H9 (cell line): ENCODE results near the gene LRRC28. TPM values are rescaled to one million over a fixed set of nuclear protein-coding genes. Genes with fewer than 3 reads are reported as not detected.

ENCODE experiments used
- DNase-seq: peaks from one replicate; pipeline ENCODE4 v3.0.0-alpha.2; 2017
- H2AFZ ChIP-seq: one replicate; pipeline ENCODE4 v1.6.1; 2013; ENCODE audit warnings: mild to moderate bottlenecking, low read length, control low read depth, moderate library complexity
- H2AK5ac ChIP-seq: 2 replicates; pipeline ENCODE4 v1.6.1; 2013; ENCODE audit warnings: low read length, control low read depth, mixed read lengths; ENCODE audit not compliant: insufficient read length
- H2BK120ac ChIP-seq: one replicate; pipeline ENCODE4 v1.6.1; 2013; ENCODE audit warnings: low read depth, mild to moderate bottlenecking, low read length, control low read depth, inconsistent platforms; ENCODE audit not compliant: poor library complexity, severe bottlenecking
- H2BK12ac ChIP-seq: 2 replicates; pipeline ENCODE4 v1.6.1; 2013; ENCODE audit warnings: low read length, control low read depth, mixed read lengths, low read depth; ENCODE audit not compliant: insufficient read length
- H2BK15ac ChIP-seq: 2 replicates; pipeline ENCODE4 v1.6.1; 2013; ENCODE audit warnings: low read depth, low read length, control low read depth
- H2BK20ac ChIP-seq: one replicate; pipeline ENCODE4 v1.6.1; 2013; ENCODE audit warnings: low read depth, mild to moderate bottlenecking, low read length, control low read depth, inconsistent platforms; ENCODE audit not compliant: poor library complexity, severe bottlenecking
- H2BK5ac ChIP-seq: 2 replicates; pipeline ENCODE4 v1.6.1; 2013; ENCODE audit warnings: low read length, control low read depth, mixed read lengths; ENCODE audit not compliant: insufficient read length
- H3K14ac ChIP-seq: 2 replicates; pipeline ENCODE4 v1.6.1; 2013; ENCODE audit warnings: low read length, control low read depth; ENCODE audit not compliant: insufficient read depth
- H3K18ac ChIP-seq: 2 replicates; pipeline ENCODE4 v1.6.1; 2013; ENCODE audit warnings: low read depth, mild to moderate bottlenecking, mixed read lengths, low read length, control low read depth; ENCODE audit not compliant: insufficient read length
- H3K23ac ChIP-seq: 2 replicates; pipeline ENCODE4 v1.6.1; 2013; ENCODE audit warnings: low read length, control low read depth, mixed read lengths, low read depth; ENCODE audit not compliant: insufficient read length
- H3K23me2 ChIP-seq: 2 replicates; pipeline ENCODE4 v1.6.1; 2013; ENCODE audit warnings: low read depth, mild to moderate bottlenecking, mixed read lengths, low read length, control low read depth; ENCODE audit not compliant: insufficient read length, poor library complexity, severe bottlenecking
- H3K27ac ChIP-seq: 2 replicates; pipeline ENCODE4 v1.5.1; 2013; ENCODE audit warnings: low read length, control low read depth, mixed read lengths, low read depth; ENCODE audit not compliant: insufficient read length
- H3K27me3 ChIP-seq: 2 replicates; pipeline ENCODE4 v1.6.1; 2013; ENCODE audit warnings: low read length, control low read depth, inconsistent platforms; ENCODE audit not compliant: insufficient read depth
- H3K4ac ChIP-seq: 2 replicates; pipeline ENCODE4 v1.6.1; 2013; ENCODE audit warnings: low read depth, mild to moderate bottlenecking, control low read depth, inconsistent platforms, low read length, moderate library complexity
- H3K4me1 ChIP-seq: 2 replicates; pipeline ENCODE4 v1.6.1; 2013; ENCODE audit warnings: low read length, control low read depth, inconsistent platforms; ENCODE audit not compliant: insufficient read depth
- H3K4me2 ChIP-seq: 2 replicates; pipeline ENCODE4 v1.6.1; 2013; ENCODE audit warnings: low read length, control low read depth, mixed read lengths; ENCODE audit not compliant: insufficient read length, insufficient read depth
- H3K56ac ChIP-seq: 2 replicates; pipeline ENCODE4 v1.6.1; 2013; ENCODE audit warnings: low read depth, mild to moderate bottlenecking, mixed read lengths, low read length, control low read depth; ENCODE audit not compliant: insufficient read length
- H3K79me1 ChIP-seq: 2 replicates; pipeline ENCODE4 v1.6.1; 2013; ENCODE audit warnings: low read depth, mild to moderate bottlenecking, moderate library complexity, low read length, control low read depth, inconsistent platforms; ENCODE audit not compliant: insufficient read depth, poor library complexity, severe bottlenecking
- H3K79me2 ChIP-seq: 2 replicates; pipeline ENCODE4 v1.6.1; 2013; ENCODE audit warnings: low read length, control low read depth, inconsistent platforms; ENCODE audit not compliant: insufficient read depth
- H3K9ac ChIP-seq: 2 replicates; pipeline ENCODE4 v1.6.1; 2013; ENCODE audit warnings: low read length, control low read depth, mixed read lengths; ENCODE audit not compliant: insufficient read length; ENCODE audit errors: extremely low read depth
- H3K9me3 ChIP-seq: one replicate; pipeline ENCODE4 v1.6.1; 2013; ENCODE audit warnings: low read depth, low read length, inconsistent platforms; ENCODE audit not compliant: control insufficient read depth
- H3T11ph ChIP-seq: one replicate; pipeline ENCODE4 v1.6.1; 2013; ENCODE audit warnings: mild to moderate bottlenecking, low read length, control low read depth, inconsistent platforms
- H4K20me1 ChIP-seq: one replicate; pipeline ENCODE4 v1.6.1; 2013; ENCODE audit not compliant: control insufficient read depth, insufficient read length, insufficient read depth
- H4K5ac ChIP-seq: 2 replicates; pipeline ENCODE4 v1.6.1; 2013; ENCODE audit warnings: low read depth, mild to moderate bottlenecking, mixed read lengths, low read length, control low read depth; ENCODE audit not compliant: insufficient read length
- H4K8ac ChIP-seq: replicated peaks from 2 replicates; pipeline ENCODE4 v1.6.1; 2013; ENCODE audit warnings: low read length, control low read depth, mixed read lengths, low read depth; ENCODE audit not compliant: insufficient read length
- H4K91ac ChIP-seq: 2 replicates; pipeline ENCODE4 v1.6.1; 2013; ENCODE audit warnings: low read depth, mild to moderate bottlenecking, moderate library complexity, mixed read lengths, low read length, control low read depth; ENCODE audit not compliant: insufficient read length
- H3K27ac Mint-ChIP-seq, 3 experiments: 2 replicates in 2 of 3; 3 replicates in 1 of 3; pipeline ENCODE4 v1.8.0; 2020 to 2021; ENCODE audit warnings: mixed read lengths in 3 of 3, mild to moderate bottlenecking in 1 of 3, moderate library complexity in 1 of 3
- H3K27me3 Mint-ChIP-seq: 2 replicates; pipeline ENCODE4 v1.8.0; 2021; ENCODE audit warnings: low read depth, mild to moderate bottlenecking, moderate library complexity, mixed read lengths
- H3K36me3 Mint-ChIP-seq, 3 experiments: 2 replicates in 2 of 3; 3 replicates in 1 of 3; pipeline ENCODE4 v1.8.0; 2020 to 2021; ENCODE audit warnings: low read depth in 3 of 3, mixed read lengths in 3 of 3; ENCODE audit not compliant: insufficient read depth in 1 of 3
- H3K4me1 Mint-ChIP-seq, 2 experiments: 2 replicates each; pipeline ENCODE4 v1.8.0; 2020; ENCODE audit warnings: mixed read lengths in 2 of 2
- H3K4me3 Mint-ChIP-seq, 2 experiments: 2 replicates in 1 of 2; 3 replicates in 1 of 2; pipeline ENCODE4 v1.8.0; 2020 to 2021; ENCODE audit warnings: mild to moderate bottlenecking in 2 of 2, mixed read lengths in 2 of 2, moderate library complexity in 1 of 2
- H3K9me3 Mint-ChIP-seq, 2 experiments: 2 replicates in 1 of 2; 3 replicates in 1 of 2; pipeline ENCODE4 v1.8.0; 2020; ENCODE audit warnings: mild to moderate bottlenecking in 2 of 2, mixed read lengths in 2 of 2, moderate library complexity in 1 of 2
- CTCF ChIP-seq: fragments of 200-600 bp; sonication (generic); conservative IDR thresholded peaks from 3 replicates; pipeline ENCODE4 v1.8.0; 2021; ENCODE audit warnings: antibody characterized with exemption, mild to moderate bottlenecking
- WGBS: extraction: QIAGEN DNeasy Blood & Tissue Kit; methylation state at CpG from one replicate; pipeline ENCODE4 v1.1.7; 2013; ENCODE audit warnings: missing lambda C conversion rate, low lambda C conversion rate, mixed read lengths; ENCODE audit not compliant: insufficient read length; ENCODE audit errors: extremely low coverage; 5-methylcytosine and 5-hydroxymethylcytosine counted together
- total RNA-seq: library from RNA; stranded (reverse); gene quantifications from 2 replicates; pipeline ENCODE4 v1.2.1, GENCODE V29; 2021

The LRRC28 gene
- total RNA-seq, 1 experiment from 2014 or later: 17.6 TPM

GRCh38 chr15:99279290-99279689, 28.0 kb downstream of the LRRC28 start:
- H2AK5ac ChIP-seq: no peak overlapping the region
- H3K9ac ChIP-seq: no peak overlapping the region
- Mint-ChIP-seq H3K4me3 (no peak overlapping the region), H3K36me3 (no peaks in the 10 kb centered on the region), H3K27me3 (no peaks in the 10 kb centered on the region), H3K4me1 (peaks cover 8% of the 10 kb centered on the region in 2 experiments), H3K27ac (no peak overlapping the region), H3K9me3 (no peaks in the 10 kb centered on the region)
- H4K91ac ChIP-seq: no peak overlapping the region
- no CpG with 5 or more reads among the region's 3 CpGs for WGBS
- H3K23ac ChIP-seq: no peak overlapping the region
- H3K27me3 ChIP-seq: no peaks in the 10 kb centered on the region
- no peaks in the 10 kb centered on the region for H3K9me3 ChIP-seq
- H3K27ac ChIP-seq: no peak overlapping the region
- DNase-seq: no peak
- H3K4me1 ChIP-seq: no peaks in the 10 kb centered on the region
- no peaks in the 10 kb centered on the region for H4K20me1 ChIP-seq
- H2AFZ ChIP-seq: no peak overlapping the region
- no peak overlapping the region for H2BK120ac ChIP-seq
- no peak for TF ChIP-seq CTCF
- no peak overlapping the region for H3K14ac ChIP-seq
- no peak overlapping the region for H2BK12ac ChIP-seq
- no peak overlapping the region for H2BK20ac ChIP-seq
- H4K8ac ChIP-seq: no peak overlapping the region
- no peak overlapping the region for H3K18ac ChIP-seq
- no peak overlapping the region for H3K56ac ChIP-seq
- no peak overlapping the region for H4K5ac ChIP-seq
- H3K4me2 ChIP-seq: no peak overlapping the region
- H2BK15ac ChIP-seq: no peak overlapping the region
- H3K79me1 ChIP-seq: no peaks in the 10 kb centered on the region
- no peak overlapping the region for H3K4ac ChIP-seq
- no peak overlapping the region for H2BK5ac ChIP-seq
- H3K79me2 ChIP-seq: no peaks in the 10 kb centered on the region
- H3T11ph ChIP-seq: no peak overlapping the region
- H3K23me2 ChIP-seq: no peaks in the 10 kb centered on the region
